BLaER1 treated with 17β-estradiol and CSF1 and Interleukin-3, amounts not matched to agents 10 nM and 100 nM (cell line): ENCODE data around the gene REG3G.

Source experiments
- H3K27ac ChIP-seq, 11 experiments: shearing (Covaris generic); formaldehyde crosslinking; 2 replicates each; pipeline ENCODE4 v1.8.1; 2022
- H3K27me3 ChIP-seq, 11 experiments: shearing (Covaris generic); formaldehyde crosslinking; 2 replicates each; pipeline ENCODE4 v1.8.1; 2022
- H3K36me3 ChIP-seq, 11 experiments: shearing (Covaris generic); formaldehyde crosslinking; 2 replicates each; pipeline ENCODE4 v1.8.1; 2022
- H3K4me1 ChIP-seq, 10 experiments: shearing (Covaris generic); formaldehyde crosslinking; 2 replicates each; pipeline ENCODE4 v1.8.1; 2022
- H3K4me2 ChIP-seq, 11 experiments: shearing (Covaris generic); formaldehyde crosslinking; 2 replicates each; pipeline ENCODE4 v1.8.1; 2022
- H3K4me3 ChIP-seq, 10 experiments: shearing (Covaris generic); formaldehyde crosslinking; 2 replicates each; pipeline ENCODE4 v1.8.1; 2022
- H3K9ac ChIP-seq, 11 experiments: shearing (Covaris generic); formaldehyde crosslinking; 2 replicates each; pipeline ENCODE4 v1.8.1; 2022
- H3K9me3 ChIP-seq, 11 experiments: shearing (Covaris generic); formaldehyde crosslinking; replicated peaks in 1 of 11; 2 replicates each; pipeline ENCODE4 v1.8.1; 2022
- H4K20me1 ChIP-seq, 11 experiments: shearing (Covaris generic); formaldehyde crosslinking; 2 replicates each; pipeline ENCODE4 v1.8.1; 2022
- Cebpa-rat ChIP-seq, 11 experiments: shearing (Covaris generic); IDR thresholded peaks; 2 replicates each; pipeline ENCODE4 v1.8.1; 2022

The REG3G gene

GRCh38 chr2:79025421-79025820 is at the start of gene REG3G:
REG3G (plus strand) TSS chr2:79025702; CDS start chr2:79026094, 392 bp downstream.
- H3K9me3 ChIP-seq = peaks cover 0 to 9% (median 1%) of the 10 kb centered on the region in 11 experiments; a peak in 9 of 22 replicates
- TF ChIP-seq Cebpa-rat (IDR thresholded peaks at IDR 0.05) = no peak
- no peak within 1 kb of the TSS for H3K9ac ChIP-seq
- no peak within 1 kb of the TSS for H3K4me2 ChIP-seq
- H3K27ac ChIP-seq = no peak within 1 kb of the TSS
- no peak within 1 kb of the TSS for H3K4me3 ChIP-seq
- no peaks in the 10 kb centered on the region for H3K36me3 ChIP-seq
- no peaks in the 10 kb centered on the region for H3K4me1 ChIP-seq
- H3K27me3 ChIP-seq = no peaks in the 10 kb centered on the region
- no peaks in the 10 kb centered on the region for H4K20me1 ChIP-seq

DNA sequence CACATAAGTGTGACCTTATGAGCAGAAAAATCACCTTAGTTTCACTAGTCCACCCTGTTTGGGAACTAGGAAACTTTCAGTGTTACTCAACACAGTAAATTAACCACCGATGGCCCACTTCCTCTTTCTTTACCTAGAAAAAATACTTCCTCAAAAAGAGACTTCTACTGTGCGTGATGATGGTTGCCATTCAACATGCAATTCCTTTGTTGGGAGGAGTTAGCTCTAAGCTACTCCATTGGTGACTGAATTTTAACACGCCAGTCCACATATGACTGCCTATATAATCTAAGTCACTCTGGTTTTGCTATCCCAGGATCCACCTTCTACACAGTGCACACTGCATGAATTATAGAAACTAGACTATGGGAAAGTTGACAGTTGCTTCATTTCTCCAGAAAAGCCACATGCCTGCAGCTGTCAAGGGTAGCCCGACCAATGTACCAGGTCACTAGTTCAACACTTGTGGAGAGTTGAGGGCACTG is 47.8 kb upstream of the REG3G start:
- H3K36me3 ChIP-seq = no peaks in the 10 kb centered on the region
- peak in 2 of 11 experiments; percentile 55 to 57; a peak in 4 of 22 replicates for TF ChIP-seq Cebpa-rat (IDR thresholded peaks at IDR 0.05)
- no peak overlapping the region for H3K4me3 ChIP-seq
- H3K4me2 ChIP-seq = peak overlapping the region; percentile 35 to 78 (median 57); a peak in 21 of 22 replicates
- peak overlapping the region in 8 of 11 experiments; percentile 12 to 57 (median 44); a peak in 11 of 22 replicates for H3K27ac ChIP-seq
- no peak overlapping the region for H3K9ac ChIP-seq
- H3K4me1 ChIP-seq = peaks cover 25 to 48% (median 41%) of the 10 kb centered on the region in 10 experiments
- H3K9me3 ChIP-seq = no peaks in the 10 kb centered on the region
- H4K20me1 ChIP-seq = no peaks in the 10 kb centered on the region
- H3K27me3 ChIP-seq = no peaks in the 10 kb centered on the region

- H3K4me3 ChIP-seq = no peak overlapping the region
- H3K27me3 ChIP-seq = no peaks in the 10 kb centered on the region
- no peaks in the 10 kb centered on the region for H4K20me1 ChIP-seq
- no peaks in the 10 kb centered on the region for H3K9me3 ChIP-seq
- H3K4me1 ChIP-seq = peaks cover 32 to 50% (median 41%) of the 10 kb centered on the region in 10 experiments
- no peaks in the 10 kb centered on the region for H3K36me3 ChIP-seq
- peak overlapping the region in 8 of 11 experiments; percentile 31 to 57 (median 39); a peak in 8 of 22 replicates for H3K27ac ChIP-seq
- peak overlapping the region in 10 of 11 experiments; percentile 13 to 78 (median 56); a peak in 13 of 22 replicates for H3K4me2 ChIP-seq
- no peak for TF ChIP-seq Cebpa-rat (IDR thresholded peaks at IDR 0.05)
- H3K9ac ChIP-seq = no peak overlapping the region
These were observed 47.2 kb upstream of the REG3G start for GRCh38 chr2:78978340-78978739.

DNA sequence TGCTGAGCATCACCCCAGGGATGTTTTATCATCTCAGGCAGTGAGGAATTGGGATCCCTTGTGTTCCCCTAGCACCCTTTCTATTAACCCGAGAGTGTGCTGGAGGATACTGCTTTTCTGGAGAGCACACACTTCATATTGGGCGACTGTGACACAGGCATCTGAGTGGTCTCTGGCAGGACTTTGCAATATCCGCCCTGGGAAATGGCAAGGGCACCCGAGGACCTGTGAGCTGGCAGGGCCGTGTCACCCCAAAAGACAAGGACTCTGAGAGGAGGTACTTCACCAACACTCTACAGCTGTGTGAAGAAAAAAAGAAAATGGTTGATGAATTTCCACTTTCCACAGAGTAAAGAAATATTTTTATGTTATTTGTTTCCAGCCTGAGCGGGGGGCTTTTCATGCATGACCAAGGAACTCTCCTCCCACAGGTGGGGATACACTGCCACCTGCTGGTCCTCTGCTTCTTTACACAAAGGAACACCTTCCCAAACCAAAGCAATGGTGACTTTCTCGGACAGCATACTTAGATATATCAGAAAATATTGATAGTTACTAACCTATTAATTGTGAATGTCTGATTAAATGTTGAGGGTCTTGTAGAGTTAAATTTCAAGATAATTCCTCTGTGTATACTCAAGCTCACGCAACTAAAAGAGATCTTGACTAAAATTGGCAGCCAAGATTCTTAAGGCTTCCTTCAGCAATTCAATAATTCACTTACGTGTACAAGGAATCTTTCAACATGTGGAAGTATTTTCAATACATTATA is 45.9 kb upstream of the REG3G start:
- no peaks in the 10 kb centered on the region for H3K36me3 ChIP-seq
- no peak overlapping the region for H3K9ac ChIP-seq
- peak overlapping the region in 1 of 11 experiments; percentile 45; a peak in 2 of 22 replicates for H3K27ac ChIP-seq
- peaks cover 35 to 59% (median 43%) of the 10 kb centered on the region in 10 experiments for H3K4me1 ChIP-seq
- H4K20me1 ChIP-seq = no peaks in the 10 kb centered on the region
- peak overlapping the region in 7 of 11 experiments; percentile 28 to 69 (median 53); a peak in 9 of 22 replicates for H3K4me2 ChIP-seq
- no peak overlapping the region for H3K4me3 ChIP-seq
- H3K27me3 ChIP-seq = no peaks in the 10 kb centered on the region
- no peaks in the 10 kb centered on the region for H3K9me3 ChIP-seq
- TF ChIP-seq Cebpa-rat (IDR thresholded peaks at IDR 0.05) = no peak

GRCh38 chr2:78980152-78980465 is 45.4 kb upstream of the REG3G start:
- no peak for TF ChIP-seq Cebpa-rat (IDR thresholded peaks at IDR 0.05)
- H3K27ac ChIP-seq = no peak overlapping the region; a peak in 1 of 22 replicates

GRCh38 chr2:78980871-78981270 is 44.6 kb upstream of the REG3G start:
- H3K27ac ChIP-seq = peak overlapping the region in 1 of 11 experiments; percentile 7; a peak in 1 of 22 replicates
- no peaks in the 10 kb centered on the region for H4K20me1 ChIP-seq
- H3K36me3 ChIP-seq = no peaks in the 10 kb centered on the region
- H3K27me3 ChIP-seq = no peaks in the 10 kb centered on the region
- H3K4me3 ChIP-seq = no peak overlapping the region; a peak in 1 of 20 replicates
- peaks cover 35 to 66% (median 45%) of the 10 kb centered on the region in 10 experiments for H3K4me1 ChIP-seq
- no peak overlapping the region for H3K9ac ChIP-seq
- peak overlapping the region; percentile 36 to 71 (median 57) for H3K4me2 ChIP-seq
- H3K9me3 ChIP-seq = no peaks in the 10 kb centered on the region
- no peak for TF ChIP-seq Cebpa-rat (IDR thresholded peaks at IDR 0.05)

More at GRCh38 chr2:78980152-78980465, 45.4 kb upstream of the REG3G start:
- Histone ChIP-seq H3K4me1 (peaks cover 35 to 60% (median 45%) of the 10 kb centered on the region in 10 experiments), H3K27me3 (no peaks in the 10 kb centered on the region), H3K9ac (no peak overlapping the region), H4K20me1 (no peaks in the 10 kb centered on the region), H3K4me2 (peak overlapping the region in 9 of 11 experiments; percentile 50 to 71 (median 58); a peak in 16 of 22 replicates), H3K36me3 (no peaks in the 10 kb centered on the region), H3K9me3 (no peaks in the 10 kb centered on the region), H3K4me3 (no peak overlapping the region)

GRCh38 chr2:78982638-78983330 is 42.7 kb upstream of the REG3G start:
- Histone ChIP-seq H3K9ac (no peak overlapping the region), H3K27me3 (no peaks in the 10 kb centered on the region), H3K36me3 (no peaks in the 10 kb centered on the region), H3K9me3 (no peaks in the 10 kb centered on the region), H3K4me2 (peak overlapping the region in 2 of 11 experiments; percentile 12 to 38; a peak in 3 of 22 replicates), H4K20me1 (no peaks in the 10 kb centered on the region), H3K27ac (no peak overlapping the region), H3K4me3 (no peak overlapping the region), H3K4me1 (peaks cover 28 to 59% (median 38%) of the 10 kb centered on the region in 10 experiments)
- TF ChIP-seq Cebpa-rat (IDR thresholded peaks at IDR 0.05) = no peak

DNA sequence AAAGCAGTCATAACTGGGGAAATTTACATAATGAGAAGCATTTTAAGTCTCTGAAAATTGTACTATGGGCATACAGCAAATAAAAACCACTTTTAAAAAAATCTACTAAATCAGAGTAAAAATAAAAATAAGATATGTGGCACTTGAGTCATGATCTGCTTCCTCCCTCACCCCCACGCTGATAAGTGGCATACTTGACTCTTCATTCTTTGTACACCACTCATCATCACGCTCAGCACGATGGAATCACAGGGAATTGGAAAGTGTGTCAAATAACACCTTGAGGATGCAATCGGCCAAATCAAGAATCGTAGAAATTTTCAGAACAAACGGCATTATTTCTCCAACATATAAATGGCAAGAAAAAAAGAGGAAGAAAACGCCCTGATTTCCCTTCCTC is 41.1 kb upstream of the REG3G start:
- H3K9ac ChIP-seq = no peak overlapping the region
- no peaks in the 10 kb centered on the region for H4K20me1 ChIP-seq
- H3K4me2 ChIP-seq = peak overlapping the region in 1 of 11 experiments; percentile 21; a peak in 2 of 22 replicates
- H3K27me3 ChIP-seq = no peaks in the 10 kb centered on the region
- no peaks in the 10 kb centered on the region for H3K9me3 ChIP-seq
- no peak for TF ChIP-seq Cebpa-rat (IDR thresholded peaks at IDR 0.05)
- H3K36me3 ChIP-seq = no peaks in the 10 kb centered on the region
- no peak overlapping the region for H3K4me3 ChIP-seq
- peaks cover 21 to 51% (median 25%) of the 10 kb centered on the region in 10 experiments for H3K4me1 ChIP-seq
- H3K27ac ChIP-seq = no peak overlapping the region

DNA sequence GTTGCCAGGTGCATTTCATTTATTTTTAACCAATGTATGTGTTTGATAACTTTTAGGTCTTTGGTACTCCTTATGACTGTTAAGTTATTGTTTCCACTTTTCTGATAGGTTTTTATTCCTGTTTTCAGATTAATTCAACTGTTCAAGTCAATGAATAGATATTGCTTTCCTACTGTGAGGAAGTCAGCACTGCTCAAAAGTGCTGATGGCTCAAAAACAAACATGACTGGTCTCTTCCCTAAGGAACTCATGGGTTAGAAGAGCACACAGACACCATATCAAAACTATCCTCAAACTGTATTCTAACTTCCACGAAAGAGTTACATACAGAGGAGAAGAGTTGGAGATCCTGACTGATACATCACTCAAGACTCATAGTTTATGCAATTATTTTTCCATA is 39.9 kb upstream of the REG3G start:
- Histone ChIP-seq H3K27ac (no peak overlapping the region), H3K36me3 (no peaks in the 10 kb centered on the region), H3K4me3 (no peak overlapping the region), H3K9me3 (no peaks in the 10 kb centered on the region), H3K4me1 (peaks cover 9 to 47% (median 14%) of the 10 kb centered on the region in 10 experiments), H3K9ac (no peak overlapping the region), H4K20me1 (no peaks in the 10 kb centered on the region), H3K4me2 (peak overlapping the region in 2 of 11 experiments; percentile 17 to 21; a peak in 3 of 22 replicates), H3K27me3 (no peaks in the 10 kb centered on the region)
- no peak for TF ChIP-seq Cebpa-rat (IDR thresholded peaks at IDR 0.05)
